ENCODE measurements around the gene SPINDOC.

DNA sequence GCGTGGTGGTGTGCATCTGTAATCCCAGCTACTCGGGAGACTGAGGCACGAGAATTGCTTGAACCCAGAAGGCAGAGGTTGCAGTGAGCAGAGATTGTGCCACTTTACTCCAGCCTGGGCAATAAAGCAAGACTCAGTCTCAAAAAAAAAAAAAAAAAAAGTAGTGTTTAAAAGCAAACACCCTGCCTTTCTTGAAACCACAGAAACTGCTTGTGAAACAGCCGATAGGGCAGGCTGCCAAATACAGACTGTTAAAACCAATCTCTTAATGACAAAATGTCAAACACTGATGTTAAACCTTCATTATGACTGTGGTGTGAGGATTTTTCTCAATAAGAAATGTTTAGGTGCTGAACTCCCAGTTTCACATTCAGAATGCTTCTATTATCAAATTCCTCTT, 53.0 kb downstream of the SPINDOC start:
- TF ChIP-seq, protein P1, sequence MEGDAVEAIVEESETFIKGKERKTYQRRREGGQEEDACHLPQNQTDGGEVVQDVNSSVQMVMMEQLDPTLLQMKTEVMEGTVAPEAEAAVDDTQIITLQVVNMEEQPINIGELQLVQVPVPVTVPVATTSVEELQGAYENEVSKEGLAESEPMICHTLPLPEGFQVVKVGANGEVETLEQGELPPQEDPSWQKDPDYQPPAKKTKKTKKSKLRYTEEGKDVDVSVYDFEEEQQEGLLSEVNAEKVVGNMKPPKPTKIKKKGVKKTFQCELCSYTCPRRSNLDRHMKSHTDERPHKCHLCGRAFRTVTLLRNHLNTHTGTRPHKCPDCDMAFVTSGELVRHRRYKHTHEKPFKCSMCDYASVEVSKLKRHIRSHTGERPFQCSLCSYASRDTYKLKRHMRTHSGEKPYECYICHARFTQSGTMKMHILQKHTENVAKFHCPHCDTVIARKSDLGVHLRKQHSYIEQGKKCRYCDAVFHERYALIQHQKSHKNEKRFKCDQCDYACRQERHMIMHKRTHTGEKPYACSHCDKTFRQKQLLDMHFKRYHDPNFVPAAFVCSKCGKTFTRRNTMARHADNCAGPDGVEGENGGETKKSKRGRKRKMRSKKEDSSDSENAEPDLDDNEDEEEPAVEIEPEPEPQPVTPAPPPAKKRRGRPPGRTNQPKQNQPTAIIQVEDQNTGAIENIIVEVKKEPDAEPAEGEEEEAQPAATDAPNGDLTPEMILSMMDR (conservative IDR thresholded peaks at IDR 0.05) = no peak
- no peak for TF ChIP-seq EZH2 (IDR thresholded peaks at IDR 0.05; ENCODE audit: low read depth)
